ENCODE data around the gene DMBX1. TPM values are rescaled to one million over a fixed set of nuclear protein-coding genes. Genes with fewer than 3 reads are reported as not detected.

Gene DMBX1
- total and polyA plus RNA-seq, 9 of the 15 experiments (the other 6 are each of a cell fraction or from before 2014, with no cell fraction given), result 0.25 to 4.3 (median 1.0) TPM

DNA sequence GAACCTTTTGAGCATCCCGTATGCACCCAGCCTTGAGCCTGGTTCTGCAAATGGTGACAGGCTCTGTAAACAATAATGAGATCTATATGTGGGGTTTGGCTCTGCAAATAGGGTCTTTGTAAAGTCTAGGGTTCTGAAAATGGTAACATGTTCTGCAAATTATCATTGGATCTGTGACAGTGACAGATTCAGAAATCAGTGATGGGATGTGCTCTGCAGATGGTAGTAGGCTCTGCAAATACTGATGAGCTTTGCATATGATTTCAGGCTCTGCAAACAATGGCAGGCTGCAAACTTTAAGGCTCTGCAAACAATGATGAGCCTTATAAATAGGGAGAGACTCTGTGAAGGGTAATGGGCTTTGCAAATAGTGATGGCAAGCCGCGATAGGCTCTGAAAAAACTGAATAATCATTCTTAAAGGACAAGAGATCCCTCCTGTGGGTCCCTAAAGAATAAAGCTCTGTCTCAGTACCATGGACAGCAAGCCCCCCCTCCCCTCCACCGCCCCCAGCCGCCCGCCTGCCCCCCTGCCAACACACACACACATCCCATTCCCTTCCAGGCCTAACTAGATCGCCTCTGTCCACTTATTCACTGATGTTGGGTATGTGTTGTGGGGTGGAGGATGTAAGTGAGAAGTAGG is 17.7 kb upstream of the DMBX1 start (continued):
- TF ChIP-seq, protein P1, sequence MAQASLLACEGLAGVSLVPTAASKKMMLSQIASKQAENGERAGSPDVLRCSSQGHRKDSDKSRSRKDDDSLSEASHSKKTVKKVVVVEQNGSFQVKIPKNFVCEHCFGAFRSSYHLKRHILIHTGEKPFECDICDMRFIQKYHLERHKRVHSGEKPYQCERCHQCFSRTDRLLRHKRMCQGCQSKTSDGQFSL (CRISPR knock-in tag; IDR thresholded peaks at IDR 0.05), result no peak
- TF ChIP-seq, protein P1 (tag; IDR thresholded peaks at IDR 0.05), result peak in 1 of 2 experiments; percentile 82; a peak in 2 of 4 replicates
- TF ChIP-seq KHSRP (IDR thresholded peaks at IDR 0.05) (no peak), ZNF3 (CRISPR knock-in tag; IDR thresholded peaks at IDR 0.05) (no peak), ZFX (CRISPR knock-in tag; IDR thresholded peaks at IDR 0.05) (no peak), CBX3 (IDR thresholded peaks at IDR 0.05; ENCODE audit: borderline replicate concordance in 1 of 2, low read length in 2 of 2) (no peak)
- TF ChIP-seq, protein P2, sequence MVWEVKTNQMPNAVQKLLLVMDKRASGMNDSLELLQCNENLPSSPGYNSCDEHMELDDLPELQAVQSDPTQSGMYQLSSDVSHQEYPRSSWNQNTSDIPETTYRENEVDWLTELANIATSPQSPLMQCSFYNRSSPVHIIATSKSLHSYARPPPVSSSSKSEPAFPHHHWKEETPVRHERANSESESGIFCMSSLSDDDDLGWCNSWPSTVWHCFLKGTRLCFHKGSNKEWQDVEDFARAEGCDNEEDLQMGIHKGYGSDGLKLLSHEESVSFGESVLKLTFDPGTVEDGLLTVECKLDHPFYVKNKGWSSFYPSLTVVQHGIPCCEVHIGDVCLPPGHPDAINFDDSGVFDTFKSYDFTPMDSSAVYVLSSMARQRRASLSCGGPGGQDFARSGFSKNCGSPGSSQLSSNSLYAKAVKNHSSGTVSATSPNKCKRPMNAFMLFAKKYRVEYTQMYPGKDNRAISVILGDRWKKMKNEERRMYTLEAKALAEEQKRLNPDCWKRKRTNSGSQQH (CRISPR knock-in tag; IDR thresholded peaks at IDR 0.05), result no peak
- TF ChIP-seq, protein P3, sequence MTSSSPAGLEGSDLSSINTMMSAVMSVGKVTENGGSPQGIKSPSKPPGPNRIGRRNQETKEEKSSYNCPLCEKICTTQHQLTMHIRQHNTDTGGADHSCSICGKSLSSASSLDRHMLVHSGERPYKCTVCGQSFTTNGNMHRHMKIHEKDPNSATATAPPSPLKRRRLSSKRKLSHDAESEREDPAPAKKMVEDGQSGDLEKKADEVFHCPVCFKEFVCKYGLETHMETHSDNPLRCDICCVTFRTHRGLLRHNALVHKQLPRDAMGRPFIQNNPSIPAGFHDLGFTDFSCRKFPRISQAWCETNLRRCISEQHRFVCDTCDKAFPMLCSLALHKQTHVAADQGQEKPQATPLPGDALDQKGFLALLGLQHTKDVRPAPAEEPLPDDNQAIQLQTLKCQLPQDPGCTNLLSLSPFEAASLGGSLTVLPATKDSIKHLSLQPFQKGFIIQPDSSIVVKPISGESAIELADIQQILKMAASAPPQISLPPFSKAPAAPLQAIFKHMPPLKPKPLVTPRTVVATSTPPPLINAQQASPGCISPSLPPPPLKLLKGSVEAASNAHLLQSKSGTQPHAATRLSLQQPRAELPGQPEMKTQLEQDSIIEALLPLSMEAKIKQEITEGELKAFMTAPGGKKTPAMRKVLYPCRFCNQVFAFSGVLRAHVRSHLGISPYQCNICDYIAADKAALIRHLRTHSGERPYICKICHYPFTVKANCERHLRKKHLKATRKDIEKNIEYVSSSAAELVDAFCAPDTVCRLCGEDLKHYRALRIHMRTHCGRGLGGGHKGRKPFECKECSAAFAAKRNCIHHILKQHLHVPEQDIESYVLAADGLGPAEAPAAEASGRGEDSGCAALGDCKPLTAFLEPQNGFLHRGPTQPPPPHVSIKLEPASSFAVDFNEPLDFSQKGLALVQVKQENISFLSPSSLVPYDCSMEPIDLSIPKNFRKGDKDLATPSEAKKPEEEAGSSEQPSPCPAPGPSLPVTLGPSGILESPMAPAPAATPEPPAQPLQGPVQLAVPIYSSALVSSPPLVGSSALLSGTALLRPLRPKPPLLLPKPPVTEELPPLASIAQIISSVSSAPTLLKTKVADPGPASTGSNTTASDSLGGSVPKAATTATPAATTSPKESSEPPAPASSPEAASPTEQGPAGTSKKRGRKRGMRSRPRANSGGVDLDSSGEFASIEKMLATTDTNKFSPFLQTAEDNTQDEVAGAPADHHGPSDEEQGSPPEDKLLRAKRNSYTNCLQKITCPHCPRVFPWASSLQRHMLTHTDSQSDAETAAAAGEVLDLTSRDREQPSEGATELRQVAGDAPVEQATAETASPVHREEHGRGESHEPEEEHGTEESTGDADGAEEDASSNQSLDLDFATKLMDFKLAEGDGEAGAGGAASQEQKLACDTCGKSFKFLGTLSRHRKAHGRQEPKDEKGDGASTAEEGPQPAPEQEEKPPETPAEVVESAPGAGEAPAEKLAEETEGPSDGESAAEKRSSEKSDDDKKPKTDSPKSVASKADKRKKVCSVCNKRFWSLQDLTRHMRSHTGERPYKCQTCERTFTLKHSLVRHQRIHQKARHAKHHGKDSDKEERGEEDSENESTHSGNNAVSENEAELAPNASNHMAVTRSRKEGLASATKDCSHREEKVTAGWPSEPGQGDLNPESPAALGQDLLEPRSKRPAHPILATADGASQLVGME (CRISPR knock-in tag; IDR thresholded peaks at IDR 0.05), result no peak
- TF ChIP-seq, protein P4, sequence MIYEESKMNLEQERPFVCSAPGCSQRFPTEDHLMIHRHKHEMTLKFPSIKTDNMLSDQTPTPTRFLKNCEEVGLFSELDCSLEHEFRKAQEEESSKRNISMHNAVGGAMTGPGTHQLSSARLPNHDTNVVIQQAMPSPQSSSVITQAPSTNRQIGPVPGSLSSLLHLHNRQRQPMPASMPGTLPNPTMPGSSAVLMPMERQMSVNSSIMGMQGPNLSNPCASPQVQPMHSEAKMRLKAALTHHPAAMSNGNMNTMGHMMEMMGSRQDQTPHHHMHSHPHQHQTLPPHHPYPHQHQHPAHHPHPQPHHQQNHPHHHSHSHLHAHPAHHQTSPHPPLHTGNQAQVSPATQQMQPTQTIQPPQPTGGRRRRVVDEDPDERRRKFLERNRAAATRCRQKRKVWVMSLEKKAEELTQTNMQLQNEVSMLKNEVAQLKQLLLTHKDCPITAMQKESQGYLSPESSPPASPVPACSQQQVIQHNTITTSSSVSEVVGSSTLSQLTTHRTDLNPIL (CRISPR knock-in tag; IDR thresholded peaks at IDR 0.05), result no peak
- TF ChIP-seq, protein P5, sequence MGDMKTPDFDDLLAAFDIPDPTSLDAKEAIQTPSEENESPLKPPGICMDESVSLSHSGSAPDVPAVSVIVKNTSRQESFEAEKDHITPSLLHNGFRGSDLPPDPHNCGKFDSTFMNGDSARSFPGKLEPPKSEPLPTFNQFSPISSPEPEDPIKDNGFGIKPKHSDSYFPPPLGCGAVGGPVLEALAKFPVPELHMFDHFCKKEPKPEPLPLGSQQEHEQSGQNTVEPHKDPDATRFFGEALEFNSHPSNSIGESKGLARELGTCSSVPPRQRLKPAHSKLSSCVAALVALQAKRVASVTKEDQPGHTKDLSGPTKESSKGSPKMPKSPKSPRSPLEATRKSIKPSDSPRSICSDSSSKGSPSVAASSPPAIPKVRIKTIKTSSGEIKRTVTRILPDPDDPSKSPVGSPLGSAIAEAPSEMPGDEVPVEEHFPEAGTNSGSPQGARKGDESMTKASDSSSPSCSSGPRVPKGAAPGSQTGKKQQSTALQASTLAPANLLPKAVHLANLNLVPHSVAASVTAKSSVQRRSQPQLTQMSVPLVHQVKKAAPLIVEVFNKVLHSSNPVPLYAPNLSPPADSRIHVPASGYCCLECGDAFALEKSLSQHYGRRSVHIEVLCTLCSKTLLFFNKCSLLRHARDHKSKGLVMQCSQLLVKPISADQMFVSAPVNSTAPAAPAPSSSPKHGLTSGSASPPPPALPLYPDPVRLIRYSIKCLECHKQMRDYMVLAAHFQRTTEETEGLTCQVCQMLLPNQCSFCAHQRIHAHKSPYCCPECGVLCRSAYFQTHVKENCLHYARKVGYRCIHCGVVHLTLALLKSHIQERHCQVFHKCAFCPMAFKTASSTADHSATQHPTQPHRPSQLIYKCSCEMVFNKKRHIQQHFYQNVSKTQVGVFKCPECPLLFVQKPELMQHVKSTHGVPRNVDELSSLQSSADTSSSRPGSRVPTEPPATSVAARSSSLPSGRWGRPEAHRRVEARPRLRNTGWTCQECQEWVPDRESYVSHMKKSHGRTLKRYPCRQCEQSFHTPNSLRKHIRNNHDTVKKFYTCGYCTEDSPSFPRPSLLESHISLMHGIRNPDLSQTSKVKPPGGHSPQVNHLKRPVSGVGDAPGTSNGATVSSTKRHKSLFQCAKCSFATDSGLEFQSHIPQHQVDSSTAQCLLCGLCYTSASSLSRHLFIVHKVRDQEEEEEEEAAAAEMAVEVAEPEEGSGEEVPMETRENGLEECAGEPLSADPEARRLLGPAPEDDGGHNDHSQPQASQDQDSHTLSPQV (IDR thresholded peaks at IDR 0.05), result no peak
- TF ChIP-seq, protein P6, sequence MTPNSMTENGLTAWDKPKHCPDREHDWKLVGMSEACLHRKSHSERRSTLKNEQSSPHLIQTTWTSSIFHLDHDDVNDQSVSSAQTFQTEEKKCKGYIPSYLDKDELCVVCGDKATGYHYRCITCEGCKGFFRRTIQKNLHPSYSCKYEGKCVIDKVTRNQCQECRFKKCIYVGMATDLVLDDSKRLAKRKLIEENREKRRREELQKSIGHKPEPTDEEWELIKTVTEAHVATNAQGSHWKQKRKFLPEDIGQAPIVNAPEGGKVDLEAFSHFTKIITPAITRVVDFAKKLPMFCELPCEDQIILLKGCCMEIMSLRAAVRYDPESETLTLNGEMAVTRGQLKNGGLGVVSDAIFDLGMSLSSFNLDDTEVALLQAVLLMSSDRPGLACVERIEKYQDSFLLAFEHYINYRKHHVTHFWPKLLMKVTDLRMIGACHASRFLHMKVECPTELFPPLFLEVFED (CRISPR knock-in tag; conservative IDR thresholded peaks at IDR 0.05), result no peak
